DOHH2 (cell line): ENCODE measurements around the gene ACTA2.

Experiments used
- H3F3A ChIP-seq: fragments of 200-600 bp; sonication (generic), shearing (Covaris generic); 2 replicates; pipeline ENCODE4 v1.6.0; 2016; ENCODE audit warnings: antibody characterized with exemption, mild to moderate bottlenecking; ENCODE audit not compliant: control insufficient read depth, insufficient read depth
- H3K27ac ChIP-seq: fragments of 200-600 bp; sonication (generic); 2 replicates; pipeline ENCODE4 v1.5.1; 2014; ENCODE audit warnings: low read depth, mild to moderate bottlenecking, low read length, moderate library complexity
- H3K27me3 ChIP-seq: fragments of 200-600 bp; sonication (generic); 2 replicates; pipeline ENCODE4 v1.6.1; 2014; ENCODE audit warnings: mild to moderate bottlenecking, low read length, mixed read lengths; ENCODE audit not compliant: control insufficient read depth
- H3K36me3 ChIP-seq: fragments of 200-600 bp; sonication (generic); 2 replicates; pipeline ENCODE4 v1.6.1; 2014; ENCODE audit warnings: mild to moderate bottlenecking, low read length, moderate library complexity, mixed read lengths; ENCODE audit not compliant: control insufficient read depth
- H3K4me1 ChIP-seq: fragments of 200-600 bp; sonication (generic); 2 replicates; pipeline ENCODE4 v1.6.1; 2014; ENCODE audit warnings: mild to moderate bottlenecking, low read length, mixed read lengths; ENCODE audit not compliant: control insufficient read depth
- H3K4me2 ChIP-seq: fragments of 200-600 bp; sonication (generic); 2 replicates; pipeline ENCODE4 v1.6.0; 2014; ENCODE audit warnings: mild to moderate bottlenecking, low read length, moderate library complexity
- H3K4me3 ChIP-seq: fragments of 200-600 bp; sonication (generic); 2 replicates; pipeline ENCODE4 v1.5.1; 2014; ENCODE audit warnings: mild to moderate bottlenecking, low read length, mixed read lengths
- H3K79me2 ChIP-seq: fragments of 200-600 bp; sonication (generic); 2 replicates; pipeline ENCODE4 v1.6.1; 2014; ENCODE audit warnings: mild to moderate bottlenecking, low read length, mixed read lengths; ENCODE audit not compliant: control insufficient read depth
- H3K9me2 ChIP-seq: fragments of 200-600 bp; sonication (generic); replicated peaks from 2 replicates; pipeline ENCODE4 v1.6.1; 2014; ENCODE audit warnings: mild to moderate bottlenecking, low read length, mixed read lengths; ENCODE audit not compliant: control insufficient read depth
- H3K9me3 ChIP-seq: fragments of 200-600 bp; sonication (generic); 2 replicates; pipeline ENCODE4 v1.6.1; 2014; ENCODE audit warnings: antibody characterized with exemption, low read length, mixed read lengths; ENCODE audit not compliant: control insufficient read depth, insufficient read depth
- H4K20me1 ChIP-seq: fragments of 200-600 bp; sonication (generic); 2 replicates; pipeline ENCODE4 v1.6.0; 2014; ENCODE audit warnings: low read depth, mild to moderate bottlenecking, antibody characterized with exemption, low read length, moderate library complexity; ENCODE audit not compliant: control insufficient read depth, insufficient read depth
- CTCF ChIP-seq: fragments of 200-600 bp; sonication (generic); IDR thresholded peaks from one replicate; pipeline ENCODE4 v1.5.1; 2014; ENCODE audit warnings: antibody characterized with exemption, mild to moderate bottlenecking, low read depth, low read length; ENCODE audit not compliant: poor library complexity, severe bottlenecking
- EZH2phosphoT487 ChIP-seq: fragments of 200-600 bp; sonication (generic); IDR thresholded peaks from 2 replicates; pipeline ENCODE4 v1.6.1; 2017; ENCODE audit warnings: borderline replicate concordance, mild to moderate bottlenecking, antibody characterized with exemption, low read length, moderate library complexity, mixed read lengths

Gene ACTA2

GRCh38 chr10:88989423-88989822, 36.9 kb upstream of the ACTA2 start:
- Histone ChIP-seq H3K9me2 (no peaks in the 10 kb centered on the region), H3K4me2 (no peak overlapping the region), H3K36me3 (no peaks in the 10 kb centered on the region), H3K27me3 (peaks cover 21% of the 10 kb centered on the region), H3K4me3 (no peak overlapping the region), H3K4me1 (peaks cover 36% of the 10 kb centered on the region), H3K9me3 (peaks cover 16% of the 10 kb centered on the region; the same call in 1 of the 2 replicates), H4K20me1 (no peaks in the 10 kb centered on the region), H3K27ac (no peak overlapping the region), H3K79me2 (no peaks in the 10 kb centered on the region), H3F3A (peaks cover 20% of the 10 kb centered on the region)
- TF ChIP-seq EZH2phosphoT487 (no peak), CTCF (no peak)

DNA sequence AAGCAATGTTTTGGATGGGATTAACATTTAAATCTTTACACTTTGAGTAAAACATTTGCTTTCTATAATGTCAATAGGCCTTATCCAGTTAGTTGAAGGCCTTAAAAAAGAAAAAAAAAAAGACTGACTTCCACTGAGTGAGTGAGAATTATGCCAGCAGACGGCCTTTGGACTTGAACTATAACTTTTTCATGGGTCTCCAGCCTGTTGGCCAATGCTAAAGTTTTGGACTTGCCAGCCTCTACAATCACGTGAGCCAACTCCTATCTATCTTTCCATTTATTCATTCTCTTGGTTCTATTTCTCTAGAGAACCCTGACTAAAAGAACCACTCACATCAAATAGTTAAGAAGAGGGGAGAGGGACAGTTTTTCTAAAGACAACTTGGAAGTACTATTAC, 35.3 kb upstream of the ACTA2 start:
- Histone ChIP-seq H3K4me2 (no peak overlapping the region), H3K27me3 (peaks cover 21% of the 10 kb centered on the region), H4K20me1 (no peaks in the 10 kb centered on the region), H3K4me1 (peaks cover 31% of the 10 kb centered on the region), H3K9me2 (no peaks in the 10 kb centered on the region), H3K79me2 (no peaks in the 10 kb centered on the region), H3K9me3 (peaks cover 16% of the 10 kb centered on the region; the same call in 1 of the 2 replicates), H3F3A (peaks cover 20% of the 10 kb centered on the region), H3K27ac (no peak overlapping the region), H3K4me3 (no peak overlapping the region), H3K36me3 (no peaks in the 10 kb centered on the region)
- no peak for TF ChIP-seq CTCF
- no peak for TF ChIP-seq EZH2phosphoT487

DNA sequence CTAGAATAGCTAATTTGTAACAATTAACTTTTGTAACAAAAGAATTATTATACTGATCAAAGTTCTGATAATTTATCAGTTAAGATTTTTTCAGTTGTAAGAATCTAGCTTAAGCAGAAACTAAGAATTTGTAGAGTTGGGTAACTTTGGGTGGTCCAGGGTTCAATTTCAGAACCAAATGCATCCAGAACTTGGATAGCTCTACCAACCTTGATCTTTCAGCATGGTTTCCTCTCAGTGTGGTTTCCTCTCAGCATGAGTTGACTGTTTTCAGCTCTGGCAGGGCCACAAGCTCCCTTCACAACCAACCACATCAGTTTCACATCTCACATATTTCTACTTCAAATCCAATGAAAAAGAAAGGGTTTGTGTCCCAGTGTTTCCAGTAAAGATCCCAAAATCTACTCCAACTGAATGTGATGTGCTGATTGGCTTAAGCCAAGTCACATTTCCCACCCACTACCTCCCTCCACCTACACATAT, 34.7 kb upstream of the ACTA2 start:
- peaks cover 21% of the 10 kb centered on the region for H3K27me3 ChIP-seq
- H3K27ac ChIP-seq, result no peak overlapping the region
- peaks cover 31% of the 10 kb centered on the region for H3K4me1 ChIP-seq
- H4K20me1 ChIP-seq, result no peaks in the 10 kb centered on the region
- TF ChIP-seq CTCF (no peak), EZH2phosphoT487 (no peak)
- H3K4me3 ChIP-seq, result no peak overlapping the region
- no peak overlapping the region for H3K4me2 ChIP-seq
- H3K36me3 ChIP-seq, result no peaks in the 10 kb centered on the region
- no peaks in the 10 kb centered on the region for H3K79me2 ChIP-seq
- peaks cover 16% of the 10 kb centered on the region; the same call in 1 of the 2 replicates for H3K9me3 ChIP-seq
- H3F3A ChIP-seq, result peaks cover 20% of the 10 kb centered on the region
- no peaks in the 10 kb centered on the region for H3K9me2 ChIP-seq
